Stomach (tissue), 9 donors: ENCODE data around the gene CEMP1. TPM values are rescaled to one million over a fixed set of nuclear protein-coding genes. Genes with fewer than 3 reads are reported as not detected.
"Not testable (repeated sequence)": the region's sequence is repeated elsewhere in the genome, so short reads cannot be mapped to it uniquely, and the experiment has no call there.

ENCODE experiments used
- DNase-seq, 2 donors: peaks; one replicate each; pipeline versions ENCODE4 v3.0.0 to v3.0.0-alpha.2; 2013 to 2019
- H3K27ac ChIP-seq, 5 donors: fragments of 200-600 bp in 4 of 5; sonication (generic) in 4 of 5; one replicate each; pipeline ENCODE4 v1.5.1; 2013 to 2019; ENCODE audit warnings: mild to moderate bottlenecking in 1 of 5, moderate library complexity in 1 of 5
- H3K27me3 ChIP-seq, 3 donors: fragments of 200-600 bp; sonication (generic); one replicate each; pipeline ENCODE4 v1.5.1; 2017 to 2019; ENCODE audit warnings: mixed run types in 1 of 3
- H3K36me3 ChIP-seq, 4 donors: fragments of 200-600 bp; sonication (generic); 1 replicate in 3 of 4; 2 replicates in 1 of 4; pipeline ENCODE4 v1.5.1; 2016 to 2019
- H3K4me1 ChIP-seq, 4 donors: fragments of 200-600 bp; sonication (generic); one replicate each; pipeline ENCODE4 v1.5.1; 2016 to 2019
- H3K4me3 ChIP-seq, 4 donors: fragments of 200-600 bp; sonication (generic) in 3 of 4; one replicate each; pipeline ENCODE4 v1.5.1; 2016 to 2019; ENCODE audit warnings: mild to moderate bottlenecking in 1 of 4
- H3K9me3 ChIP-seq, 4 donors: fragments of 200-600 bp; sonication (generic); one replicate each; pipeline ENCODE4 v1.5.1; 2016 to 2019
- EP300 ChIP-seq: sonication (generic); formaldehyde crosslinking; IDR thresholded peaks from one replicate; pipeline ENCODE4 v1.6.1; 2017; ENCODE audit warnings: antibody characterized with exemption
- POLR2A ChIP-seq, 4 donors: fragments of 450-650 bp; IDR thresholded peaks; one replicate each; pipeline ENCODE4 v1.6.1; 2016; ENCODE audit warnings: antibody characterized with exemption in 4 of 4, control low read depth in 2 of 4, mild to moderate bottlenecking in 1 of 4, moderate library complexity in 1 of 4
- POLR2AphosphoS5 ChIP-seq, 3 donors: sonication (generic); formaldehyde crosslinking; IDR thresholded peaks; one replicate each; pipeline ENCODE4 v1.6.1; 2016; ENCODE audit warnings: antibody characterized with exemption in 3 of 3
- WGBS, 5 donors: extraction: QIAGEN DNeasy Blood & Tissue Kit in 3 of 5; methylation state at CpG; one replicate each; pipeline versions ENCODE4 v1.1.5 to v1.1.7; 2013 to 2018; 5-methylcytosine and 5-hydroxymethylcytosine counted together
- intact Hi-C: fragments of 100-400 bp; cut with DNase I; formaldehyde crosslinking; loops from one replicate; pipeline ENCODE4 v1.15.1; 2023; ENCODE audit warnings: low total_unique reads
- polyA plus RNA-seq, 3 donors: library from polyadenylated mRNA; stranded (reverse); fragments of 200-250 nt; gene quantifications; one replicate each; pipeline ENCODE4 v1.2.3, GENCODE V29; 2013
- total RNA-seq, 5 donors: library from RNA; depleted of rRNA; stranded (reverse); fragments of >200 nt; gene quantifications; one replicate each; pipeline versions ENCODE4 v1.1.0 to v1.2.3, GENCODE V29; 2014 to 2016
- TF ChIP-seq, protein P1 (sequence below), 7 experiments: fragments of 450-650 bp in 4 of 7; fragments of 200-600 bp in 3 of 7; sonication (generic) in 3 of 7; IDR thresholded peaks; one replicate each; pipeline ENCODE4 v1.5.1; 2016 to 2019; ENCODE audit warnings: antibody characterized with exemption in 7 of 7, control low read depth in 2 of 7, mild to moderate bottlenecking in 1 of 7
- donor health status: healthy with polysubstance abuse.
- donor health status: Bipolar disorder and iron deficiency.
- donor health status: healthy.

The CEMP1 gene
- total and polyA plus RNA-seq, 8 donors: 0.43 to 0.61 (median 0.58) TPM; not detected in 5

DNA sequence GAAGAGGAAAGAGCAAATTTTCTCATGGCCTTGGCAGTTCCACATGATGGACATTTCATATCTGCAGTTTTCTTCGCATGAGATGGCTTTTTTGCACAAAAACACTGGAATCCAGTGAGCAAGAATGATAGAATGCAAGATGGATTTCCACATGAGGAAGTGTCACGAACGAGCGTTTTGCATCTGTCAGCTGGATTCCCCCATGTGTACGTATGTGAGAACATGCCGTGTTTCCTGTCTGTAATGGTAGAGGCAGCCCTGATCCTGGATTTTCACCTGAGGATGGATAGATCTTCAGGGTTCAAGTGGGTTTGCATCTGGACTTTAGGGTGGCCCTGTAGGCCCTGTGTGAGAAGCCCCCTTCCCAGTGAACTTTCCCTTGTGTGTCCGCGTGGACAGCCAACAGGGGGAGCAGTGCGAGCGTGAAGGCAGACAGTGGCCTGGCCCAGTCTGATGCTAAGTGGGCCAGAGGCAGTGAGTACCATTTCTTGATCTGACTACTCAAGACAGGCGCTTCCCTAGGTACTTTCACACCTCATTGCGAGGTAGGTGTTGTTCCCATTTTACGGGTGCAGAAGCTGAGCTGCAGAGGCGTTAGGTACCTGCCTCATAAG lies 8.7 kb upstream of the CEMP1 start:
- Histone ChIP-seq H3K27ac (peak overlapping the region in 2 of 5 donors; percentile 17 to 20), H3K4me1 (peaks cover 35 to 62% (median 48%) of the 10 kb centered on the region in 4 donors), H3K4me3 (peak overlapping the region in 2 of 4 donors; percentile 62 to 65)
- intact Hi-C loops: loop anchor here (10.0 kb wide), 1 partner anchor 55 kb away; no protein-coding TSS in a partner anchor
- H3K36me3 ChIP-seq, H3K27me3 ChIP-seq, H3K9me3 ChIP-seq: not testable (repeated sequence)
- TF ChIP-seq, protein P1, sequence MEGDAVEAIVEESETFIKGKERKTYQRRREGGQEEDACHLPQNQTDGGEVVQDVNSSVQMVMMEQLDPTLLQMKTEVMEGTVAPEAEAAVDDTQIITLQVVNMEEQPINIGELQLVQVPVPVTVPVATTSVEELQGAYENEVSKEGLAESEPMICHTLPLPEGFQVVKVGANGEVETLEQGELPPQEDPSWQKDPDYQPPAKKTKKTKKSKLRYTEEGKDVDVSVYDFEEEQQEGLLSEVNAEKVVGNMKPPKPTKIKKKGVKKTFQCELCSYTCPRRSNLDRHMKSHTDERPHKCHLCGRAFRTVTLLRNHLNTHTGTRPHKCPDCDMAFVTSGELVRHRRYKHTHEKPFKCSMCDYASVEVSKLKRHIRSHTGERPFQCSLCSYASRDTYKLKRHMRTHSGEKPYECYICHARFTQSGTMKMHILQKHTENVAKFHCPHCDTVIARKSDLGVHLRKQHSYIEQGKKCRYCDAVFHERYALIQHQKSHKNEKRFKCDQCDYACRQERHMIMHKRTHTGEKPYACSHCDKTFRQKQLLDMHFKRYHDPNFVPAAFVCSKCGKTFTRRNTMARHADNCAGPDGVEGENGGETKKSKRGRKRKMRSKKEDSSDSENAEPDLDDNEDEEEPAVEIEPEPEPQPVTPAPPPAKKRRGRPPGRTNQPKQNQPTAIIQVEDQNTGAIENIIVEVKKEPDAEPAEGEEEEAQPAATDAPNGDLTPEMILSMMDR (IDR thresholded peaks at IDR 0.05): peak in 2 of 7 experiments; percentile 8 to 27
- peak in 1 of 2 donors; percentile 30 for DNase-seq
- 45 to 53% (median 46%) methylated on average over 14 of the region's 14 CpGs for WGBS, 5 donors

DNA sequence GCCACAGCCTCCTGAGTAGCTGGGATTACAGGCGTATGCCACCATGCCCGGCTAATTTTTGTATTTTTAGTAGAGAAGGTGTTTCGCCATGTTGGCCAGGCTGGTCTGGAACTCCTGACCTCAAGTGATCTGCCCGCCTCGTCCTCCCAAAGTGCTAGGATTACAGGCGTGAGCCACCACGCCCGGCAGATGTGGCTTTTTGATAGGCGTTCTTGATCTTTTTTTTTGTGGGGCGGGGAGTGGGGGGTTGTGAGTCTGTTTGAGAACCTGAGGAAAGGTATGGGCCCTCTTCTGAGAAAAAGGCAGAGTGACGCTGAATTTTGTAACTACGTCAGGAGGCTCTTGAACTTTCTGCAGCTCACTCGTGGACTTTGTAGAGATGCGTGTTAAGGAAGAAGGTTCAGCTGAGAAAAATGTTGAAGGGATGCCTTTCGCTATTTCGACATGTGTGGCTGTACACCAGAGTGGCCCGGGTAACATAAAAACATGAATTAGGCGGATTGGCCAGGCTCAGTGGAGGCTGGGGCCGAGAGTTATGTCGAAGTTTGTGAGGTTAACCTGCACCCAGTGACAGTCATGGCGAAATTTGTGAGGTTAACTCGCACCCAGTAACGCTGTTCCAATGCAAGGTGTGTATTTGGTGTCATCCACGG lies 8.1 kb upstream of the CEMP1 start:
- H3K36me3 ChIP-seq, H3K9me3 ChIP-seq, H3K27me3 ChIP-seq, DNase-seq: not testable (repeated sequence)
- Histone ChIP-seq H3K4me1 (peaks cover 35 to 57% (median 48%) of the 10 kb centered on the region in 4 donors), H3K27ac (peak overlapping the region in 1 of 5 donors; percentile 17), H3K4me3 (peak overlapping the region; percentile 62 to 75 (median 64))
- intact Hi-C loops: loop anchor here (10.0 kb wide), 1 partner anchor 55 kb away; no protein-coding TSS in a partner anchor
- 75 to 81% (median 77%) methylated on average over 24 of the region's 24 CpGs for WGBS, 5 donors

DNA sequence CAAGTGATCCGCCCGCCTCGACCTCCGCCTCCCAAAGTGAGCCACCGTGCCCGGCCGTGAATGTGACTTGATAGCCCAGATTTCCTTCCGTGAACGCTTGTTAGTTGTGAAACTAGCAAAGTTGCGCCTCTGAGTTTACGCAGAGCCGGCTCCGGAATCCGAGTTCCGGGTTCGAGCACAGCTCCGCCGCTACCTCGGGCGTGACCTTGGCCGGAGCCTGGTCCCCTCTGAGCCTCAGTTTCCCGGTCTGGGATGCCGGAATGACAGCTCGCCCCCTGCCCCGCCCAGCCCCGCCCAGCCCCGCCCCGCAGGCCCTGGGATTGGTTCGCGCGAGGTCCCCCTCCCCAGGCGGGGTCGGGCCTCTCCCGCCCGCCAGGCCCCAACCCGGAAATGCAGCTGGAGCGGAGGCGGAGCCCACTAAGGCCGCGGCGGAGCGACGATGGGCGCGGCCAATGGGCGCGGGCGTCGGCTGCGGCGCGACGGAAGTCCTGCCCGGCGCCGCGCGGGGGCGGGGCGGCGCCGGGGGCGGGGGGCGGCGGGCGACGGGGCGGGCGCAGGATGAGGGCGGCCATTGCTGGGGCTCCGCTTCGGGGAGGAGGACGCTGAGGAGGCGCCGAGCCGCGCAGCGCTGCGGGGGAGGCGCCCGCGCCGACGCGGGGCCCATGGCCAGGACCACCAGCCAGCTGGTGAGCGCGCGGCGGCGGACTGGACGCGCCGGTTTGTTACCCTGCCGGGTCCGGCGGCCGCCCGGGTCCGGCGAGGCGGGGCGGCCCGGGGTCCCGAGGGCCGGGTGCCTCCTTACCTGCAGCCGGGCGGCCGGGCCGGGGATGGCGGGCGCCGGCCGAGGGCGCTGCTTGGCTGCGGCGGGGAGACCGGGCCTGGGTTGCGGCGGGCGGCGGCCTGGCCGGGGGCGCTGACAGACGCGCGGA lies 6.5 kb upstream of the CEMP1 start, which contains the start of gene PDPK1:
PDPK1 (plus strand) TSS at position 571 of the 929 bp plus-strand sequence; CDS start at position 663, 92 bp downstream.
- Histone ChIP-seq H3K36me3 (peaks cover 0 to 5% (median 0%) of the 10 kb centered on the region in 4 donors), H3K4me3 (peak within 1 kb of the TSS; percentile 62 to 75 (median 64)), H3K27me3 (no peaks in the 10 kb centered on the region), H3K4me1 (peaks cover 39 to 60% (median 47%) of the 10 kb centered on the region in 4 donors), H3K27ac (peak within 1 kb of the TSS; percentile 89 to 98 (median 96)), H3K9me3 (no peaks in the 10 kb centered on the region)
- TF ChIP-seq POLR2A (IDR thresholded peaks at IDR 0.05) (no peak), POLR2AphosphoS5 (IDR thresholded peaks at IDR 0.05) (peak in 2 of 3 donors; percentile 25 to 53)
- TF ChIP-seq, protein P1 (IDR thresholded peaks at IDR 0.05): peak in 1 of 7 experiments; percentile 5
- peak; percentile 94 to 99 for DNase-seq
- intact Hi-C loops: loop anchor here (10.0 kb wide), 1 partner anchor 57 kb away; no protein-coding TSS in a partner anchor
- 0 to 1% (median 0%) methylated on average over 18 to 126 of the region's 126 CpGs for WGBS, 5 donors

DNA sequence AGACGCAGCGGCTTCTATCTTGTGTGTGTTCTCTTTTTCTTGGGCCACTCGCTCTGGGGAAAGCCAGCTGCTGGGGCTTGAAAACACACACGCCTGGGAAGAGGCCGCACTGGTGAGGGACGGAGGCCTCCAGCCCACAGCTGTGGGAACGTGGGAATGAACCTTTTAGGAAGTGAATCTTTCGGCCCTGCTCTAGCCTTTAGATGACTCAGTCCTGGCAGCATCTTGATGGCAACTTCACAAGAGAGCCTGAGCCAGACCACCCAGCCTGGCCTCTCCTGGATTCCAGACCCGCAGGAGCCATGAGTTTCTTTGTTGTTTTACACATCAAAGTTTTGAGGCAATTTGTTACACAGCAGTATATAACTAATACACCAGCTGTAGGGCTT lies 4.4 kb upstream of the CEMP1 start:
- Histone ChIP-seq H3K27ac (peak overlapping the region; percentile 18 to 97 (median 89)), H3K4me1 (peaks cover 41 to 56% (median 46%) of the 10 kb centered on the region in 4 donors), H3K9me3 (no peaks in the 10 kb centered on the region), H3K27me3 (no peaks in the 10 kb centered on the region), H3K4me3 (no peak overlapping the region), H3K36me3 (peaks cover 0 to 7% (median 0%) of the 10 kb centered on the region in 4 donors)
- 51 to 82% (median 77%) methylated on average over 9 of the region's 9 CpGs for WGBS, 5 donors
- TF ChIP-seq, protein P1 (IDR thresholded peaks at IDR 0.05): no peak
- TF ChIP-seq POLR2A (IDR thresholded peaks at IDR 0.05) (no peak), EP300 (no peak), POLR2AphosphoS5 (IDR thresholded peaks at IDR 0.05) (no peak)
- intact Hi-C loops: loop anchor here (10.0 kb wide), 1 partner anchor 59 kb away; no protein-coding TSS in a partner anchor
- peak in 1 of 2 donors; percentile 36 for DNase-seq

DNA sequence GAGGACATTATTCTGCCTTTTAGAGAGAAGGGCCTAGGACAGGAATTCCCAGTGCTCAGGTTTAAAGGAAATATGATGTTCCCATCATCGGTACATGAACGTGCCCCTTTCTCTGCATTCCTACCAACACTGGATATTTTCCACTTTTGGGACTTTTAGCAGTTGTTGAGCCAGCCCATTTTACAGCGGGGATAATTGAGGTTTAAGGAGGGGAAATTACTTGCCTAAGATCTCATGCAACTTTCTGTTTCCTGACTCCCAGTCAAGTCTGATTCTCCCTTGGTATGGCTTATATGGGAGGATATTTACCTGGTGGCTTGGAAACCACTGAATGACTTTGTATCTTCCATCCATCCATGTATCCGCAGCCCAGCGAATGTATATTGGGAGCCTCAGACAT lies 3.1 kb upstream of the CEMP1 start:
- 77 to 94% (median 83%) methylated on average over 5 of the region's 5 CpGs for WGBS, 5 donors
- intact Hi-C loops: loop anchor here (10.0 kb wide), 1 partner anchor 60 kb away; no protein-coding TSS in a partner anchor
- not testable (repeated sequence) for DNase-seq, H3K4me3 ChIP-seq, H3K27me3 ChIP-seq, H3K9me3 ChIP-seq
- Histone ChIP-seq H3K36me3 (peaks cover 0 to 15% (median 7%) of the 10 kb centered on the region in 4 donors), H3K27ac (peak overlapping the region in 2 of 5 donors; percentile 89 to 97), H3K4me1 (peaks cover 28 to 48% (median 34%) of the 10 kb centered on the region in 4 donors)
